ENCODE measurements around the gene PARD3. TPM values are rescaled to one million over a fixed set of nuclear protein-coding genes. Genes with fewer than 3 reads are reported as not detected.
A peak's percentile ranks its signal among the peaks of the same experiment; 100 is the strongest.

Gene PARD3
- total RNA-seq, 2 donors from 2014 or later = 31.6 to 41.6 TPM

DNA sequence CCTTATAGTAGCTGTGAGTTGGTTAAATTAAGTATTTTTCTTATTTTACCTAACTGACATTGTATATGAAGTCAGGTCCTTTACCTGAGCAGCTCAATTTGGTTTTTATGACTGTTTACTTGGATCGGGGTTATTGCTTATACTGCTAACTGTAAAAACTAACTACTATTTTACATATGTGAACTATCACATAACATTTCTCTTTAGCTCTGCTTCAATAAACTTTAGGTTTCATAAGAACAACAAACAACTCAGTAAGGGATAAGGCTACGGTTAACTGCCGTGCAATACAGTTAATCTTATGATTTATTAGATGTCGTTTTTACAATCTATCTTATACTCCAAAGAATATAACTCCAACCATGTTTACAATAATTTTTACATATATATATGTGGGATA is 480.2 kb downstream of the PARD3 start:
- H3K4me3 ChIP-seq = no peak overlapping the region
- H3K4me1 ChIP-seq = no peaks in the 10 kb centered on the region
- H3K9me3 ChIP-seq = no peaks in the 10 kb centered on the region
- H3K27ac ChIP-seq = no peak overlapping the region
- no peak for DNase-seq (ENCODE audit: low spot score)
- no peaks in the 10 kb centered on the region for H3K36me3 ChIP-seq
- TF ChIP-seq, protein P1, sequence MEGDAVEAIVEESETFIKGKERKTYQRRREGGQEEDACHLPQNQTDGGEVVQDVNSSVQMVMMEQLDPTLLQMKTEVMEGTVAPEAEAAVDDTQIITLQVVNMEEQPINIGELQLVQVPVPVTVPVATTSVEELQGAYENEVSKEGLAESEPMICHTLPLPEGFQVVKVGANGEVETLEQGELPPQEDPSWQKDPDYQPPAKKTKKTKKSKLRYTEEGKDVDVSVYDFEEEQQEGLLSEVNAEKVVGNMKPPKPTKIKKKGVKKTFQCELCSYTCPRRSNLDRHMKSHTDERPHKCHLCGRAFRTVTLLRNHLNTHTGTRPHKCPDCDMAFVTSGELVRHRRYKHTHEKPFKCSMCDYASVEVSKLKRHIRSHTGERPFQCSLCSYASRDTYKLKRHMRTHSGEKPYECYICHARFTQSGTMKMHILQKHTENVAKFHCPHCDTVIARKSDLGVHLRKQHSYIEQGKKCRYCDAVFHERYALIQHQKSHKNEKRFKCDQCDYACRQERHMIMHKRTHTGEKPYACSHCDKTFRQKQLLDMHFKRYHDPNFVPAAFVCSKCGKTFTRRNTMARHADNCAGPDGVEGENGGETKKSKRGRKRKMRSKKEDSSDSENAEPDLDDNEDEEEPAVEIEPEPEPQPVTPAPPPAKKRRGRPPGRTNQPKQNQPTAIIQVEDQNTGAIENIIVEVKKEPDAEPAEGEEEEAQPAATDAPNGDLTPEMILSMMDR (IDR thresholded peaks at IDR 0.05) = no peak
- H3K27me3 ChIP-seq = no peaks in the 10 kb centered on the region

DNA sequence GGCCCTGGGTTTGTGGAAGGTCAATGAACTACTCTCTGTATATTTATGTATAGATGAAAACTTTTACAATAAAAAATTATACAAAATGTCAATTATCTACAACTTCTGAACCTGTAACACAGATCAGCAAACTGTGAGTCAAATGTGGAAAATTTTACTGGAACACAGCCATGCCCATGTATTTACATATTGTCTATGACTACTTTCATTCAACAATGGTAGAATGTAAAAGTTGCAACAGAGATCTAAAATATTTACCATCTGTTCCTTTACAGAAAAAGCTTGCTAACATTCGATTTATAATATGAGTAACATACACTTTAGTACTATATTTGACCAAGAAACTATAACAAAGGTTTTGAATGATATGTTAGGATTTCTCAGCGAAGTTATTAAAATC is 481.6 kb downstream of the PARD3 start:
- H3K36me3 ChIP-seq = no peaks in the 10 kb centered on the region
- TF ChIP-seq, protein P1 (IDR thresholded peaks at IDR 0.05) = no peak
- no peak for DNase-seq (ENCODE audit: low spot score)
- H3K27me3 ChIP-seq = no peaks in the 10 kb centered on the region
- H3K4me3 ChIP-seq = no peak overlapping the region
- H3K9me3 ChIP-seq = no peaks in the 10 kb centered on the region
- no peak overlapping the region for H3K27ac ChIP-seq
- no peaks in the 10 kb centered on the region for H3K4me1 ChIP-seq

DNA sequence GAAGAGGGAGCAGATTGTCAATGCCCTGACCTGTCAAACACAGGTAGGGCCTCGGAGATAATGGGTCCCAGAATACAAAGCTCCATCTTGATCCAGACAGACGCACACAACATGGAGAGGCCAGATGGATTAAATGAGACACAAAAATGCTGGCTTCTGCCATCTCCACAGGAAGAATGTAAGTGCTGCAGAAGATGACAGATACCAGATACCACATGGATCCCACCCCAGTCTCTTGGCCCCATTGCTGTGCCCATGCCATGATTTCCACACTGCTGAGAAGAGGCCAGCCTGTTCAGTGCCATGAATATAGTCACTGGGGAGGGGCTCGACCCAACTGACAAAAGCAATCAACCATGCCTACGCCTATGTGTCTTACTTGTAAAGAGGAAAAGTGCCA is 487.9 kb downstream of the PARD3 start:
- Histone ChIP-seq H3K27ac (no peak overlapping the region), H3K9me3 (no peaks in the 10 kb centered on the region), H3K36me3 (no peaks in the 10 kb centered on the region), H3K27me3 (no peaks in the 10 kb centered on the region), H3K4me1 (peaks cover 0 to 5% of the 10 kb centered on the region in 2 donors), H3K4me3 (no peak overlapping the region)
- TF ChIP-seq, protein P1 (IDR thresholded peaks at IDR 0.05) = no peak
- DNase-seq (ENCODE audit: low spot score) = no peak

DNA sequence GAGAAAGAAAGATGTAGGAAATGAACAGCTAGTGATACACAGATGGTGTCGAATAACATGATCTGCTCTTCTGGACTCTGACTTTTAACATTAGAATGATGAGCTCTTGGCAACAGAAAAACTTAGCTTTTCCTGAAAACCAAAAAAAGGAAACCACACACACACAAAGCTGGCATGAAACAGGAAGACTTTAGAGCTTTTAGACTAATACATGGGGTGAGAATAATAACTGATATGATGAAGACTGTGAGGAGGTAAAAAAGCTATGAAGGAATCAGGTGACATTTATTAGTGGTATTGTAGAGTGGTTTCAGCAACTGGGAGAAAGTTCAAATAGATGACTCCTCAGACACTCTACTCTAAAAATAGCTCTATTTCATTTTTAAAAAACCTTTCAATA is 491.9 kb downstream of the PARD3 start:
- peak overlapping the region in 1 of 2 donors; percentile 27 for H3K27ac ChIP-seq

DNA sequence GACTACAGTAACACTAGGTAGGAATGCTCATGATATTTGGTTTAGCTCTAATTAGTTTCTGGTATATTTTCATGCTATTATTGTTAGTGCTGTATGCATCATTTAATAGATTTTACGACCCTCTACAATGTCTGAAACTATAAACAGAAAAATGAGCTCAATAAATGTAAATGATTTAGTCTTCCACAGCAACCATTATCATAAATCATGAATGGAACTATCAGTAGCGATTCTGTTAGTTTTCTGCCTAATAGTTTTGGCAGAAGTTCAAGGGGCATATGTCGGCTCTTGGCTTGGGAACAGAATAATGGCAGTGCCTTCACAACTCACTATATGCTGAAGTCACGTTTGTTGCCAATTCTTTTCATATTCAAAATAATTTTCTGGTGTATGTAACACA is 494.8 kb downstream of the PARD3 start:
- Histone ChIP-seq H3K27me3 (no peaks in the 10 kb centered on the region), H3K4me3 (no peak overlapping the region), H3K36me3 (no peaks in the 10 kb centered on the region), H3K27ac (no peak overlapping the region), H3K4me1 (peaks cover 0 to 12% of the 10 kb centered on the region in 2 donors), H3K9me3 (no peaks in the 10 kb centered on the region)
- TF ChIP-seq, protein P1 (IDR thresholded peaks at IDR 0.05) = no peak
- no peak for DNase-seq (ENCODE audit: low spot score)

More for the DNA sequence above, 491.9 kb downstream of the PARD3 start:
- no peaks in the 10 kb centered on the region for H3K36me3 ChIP-seq
- peaks cover 0 to 12% of the 10 kb centered on the region in 2 donors for H3K4me1 ChIP-seq
- no peak for DNase-seq (ENCODE audit: low spot score)
- no peaks in the 10 kb centered on the region for H3K27me3 ChIP-seq
- no peak overlapping the region for H3K4me3 ChIP-seq
- TF ChIP-seq, protein P1 (IDR thresholded peaks at IDR 0.05) = no peak
- no peaks in the 10 kb centered on the region for H3K9me3 ChIP-seq

DNA sequence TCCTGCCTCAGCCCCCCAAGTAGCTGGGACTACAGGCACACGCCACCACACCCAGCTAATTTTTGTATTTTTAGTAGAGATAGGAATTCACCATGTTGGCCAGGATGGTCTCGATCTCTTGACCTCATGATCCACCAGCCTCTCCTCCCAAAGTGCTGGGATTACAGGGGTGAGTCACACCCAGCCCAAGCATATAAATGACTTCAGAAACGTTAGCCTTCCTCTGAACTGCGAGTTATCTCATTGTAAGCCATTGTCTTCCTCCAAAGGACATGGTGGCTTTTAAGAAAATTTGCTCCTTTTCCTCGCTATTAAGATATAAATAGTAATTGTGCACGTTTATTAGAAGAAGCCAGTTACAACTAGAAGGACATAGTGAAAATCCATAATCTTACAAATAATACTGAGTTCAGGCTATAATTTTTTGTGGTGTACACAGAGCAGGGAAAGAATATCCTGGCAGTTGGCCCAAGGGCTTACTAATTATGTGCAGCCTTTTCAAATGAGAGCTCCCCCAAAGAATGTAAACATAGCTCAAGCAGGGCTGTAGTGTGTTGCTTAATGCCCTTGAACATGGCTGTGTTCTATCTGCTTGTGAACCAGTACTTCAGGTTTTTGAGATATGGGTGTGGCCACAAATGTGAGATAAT is 495.8 kb downstream of the PARD3 start:
- DNase-seq (ENCODE audit: low spot score) = no peak
- Histone ChIP-seq H3K27me3 (no peaks in the 10 kb centered on the region), H3K36me3 (no peaks in the 10 kb centered on the region), H3K4me1 (peaks cover 0 to 12% of the 10 kb centered on the region in 2 donors), H3K4me3 (no peak overlapping the region), H3K27ac (no peak overlapping the region), H3K9me3 (no peaks in the 10 kb centered on the region)
- TF ChIP-seq, protein P1 (IDR thresholded peaks at IDR 0.05) = no peak
